ENCODE results near the gene CD74. TPM values are rescaled to one million over a fixed set of nuclear protein-coding genes. Genes with fewer than 3 reads are reported as not detected.

The CD74 gene
- total RNA-seq, 1 donor from 2014 or later = 3.1 TPM

GRCh38 chr5:150384701-150385100 lies 28.0 kb downstream of the CD74 start:
- no peak overlapping the region for H3K4me3 Mint-ChIP-seq (ENCODE audit: unreplicated experiment)
- TF ChIP-seq, protein P1, sequence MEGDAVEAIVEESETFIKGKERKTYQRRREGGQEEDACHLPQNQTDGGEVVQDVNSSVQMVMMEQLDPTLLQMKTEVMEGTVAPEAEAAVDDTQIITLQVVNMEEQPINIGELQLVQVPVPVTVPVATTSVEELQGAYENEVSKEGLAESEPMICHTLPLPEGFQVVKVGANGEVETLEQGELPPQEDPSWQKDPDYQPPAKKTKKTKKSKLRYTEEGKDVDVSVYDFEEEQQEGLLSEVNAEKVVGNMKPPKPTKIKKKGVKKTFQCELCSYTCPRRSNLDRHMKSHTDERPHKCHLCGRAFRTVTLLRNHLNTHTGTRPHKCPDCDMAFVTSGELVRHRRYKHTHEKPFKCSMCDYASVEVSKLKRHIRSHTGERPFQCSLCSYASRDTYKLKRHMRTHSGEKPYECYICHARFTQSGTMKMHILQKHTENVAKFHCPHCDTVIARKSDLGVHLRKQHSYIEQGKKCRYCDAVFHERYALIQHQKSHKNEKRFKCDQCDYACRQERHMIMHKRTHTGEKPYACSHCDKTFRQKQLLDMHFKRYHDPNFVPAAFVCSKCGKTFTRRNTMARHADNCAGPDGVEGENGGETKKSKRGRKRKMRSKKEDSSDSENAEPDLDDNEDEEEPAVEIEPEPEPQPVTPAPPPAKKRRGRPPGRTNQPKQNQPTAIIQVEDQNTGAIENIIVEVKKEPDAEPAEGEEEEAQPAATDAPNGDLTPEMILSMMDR (IDR thresholded peaks at IDR 0.05; ENCODE audit: partially characterized antibody, unreplicated experiment) = no peak
- no peaks in the 10 kb centered on the region for H3K36me3 Mint-ChIP-seq (ENCODE audit: unreplicated experiment)
- no peak for DNase-seq
- H3K27me3 Mint-ChIP-seq (ENCODE audit: unreplicated experiment) = no peaks in the 10 kb centered on the region
- H3K9me3 Mint-ChIP-seq (ENCODE audit: unreplicated experiment) = no peaks in the 10 kb centered on the region
- H3K4me1 Mint-ChIP-seq (ENCODE audit: low read depth, unreplicated experiment) = no peaks in the 10 kb centered on the region
- no peak overlapping the region for H3K27ac Mint-ChIP-seq (ENCODE audit: unreplicated experiment)

- H3K27ac Mint-ChIP-seq (ENCODE audit: unreplicated experiment) = no peak overlapping the region
- peaks cover 6% of the 10 kb centered on the region for H3K36me3 Mint-ChIP-seq (ENCODE audit: unreplicated experiment)
- peaks cover 1% of the 10 kb centered on the region for H3K9me3 Mint-ChIP-seq (ENCODE audit: unreplicated experiment)
Measured at GRCh38 chr5:150377964-150378694, 34.6 kb downstream of the CD74 start.

DNA sequence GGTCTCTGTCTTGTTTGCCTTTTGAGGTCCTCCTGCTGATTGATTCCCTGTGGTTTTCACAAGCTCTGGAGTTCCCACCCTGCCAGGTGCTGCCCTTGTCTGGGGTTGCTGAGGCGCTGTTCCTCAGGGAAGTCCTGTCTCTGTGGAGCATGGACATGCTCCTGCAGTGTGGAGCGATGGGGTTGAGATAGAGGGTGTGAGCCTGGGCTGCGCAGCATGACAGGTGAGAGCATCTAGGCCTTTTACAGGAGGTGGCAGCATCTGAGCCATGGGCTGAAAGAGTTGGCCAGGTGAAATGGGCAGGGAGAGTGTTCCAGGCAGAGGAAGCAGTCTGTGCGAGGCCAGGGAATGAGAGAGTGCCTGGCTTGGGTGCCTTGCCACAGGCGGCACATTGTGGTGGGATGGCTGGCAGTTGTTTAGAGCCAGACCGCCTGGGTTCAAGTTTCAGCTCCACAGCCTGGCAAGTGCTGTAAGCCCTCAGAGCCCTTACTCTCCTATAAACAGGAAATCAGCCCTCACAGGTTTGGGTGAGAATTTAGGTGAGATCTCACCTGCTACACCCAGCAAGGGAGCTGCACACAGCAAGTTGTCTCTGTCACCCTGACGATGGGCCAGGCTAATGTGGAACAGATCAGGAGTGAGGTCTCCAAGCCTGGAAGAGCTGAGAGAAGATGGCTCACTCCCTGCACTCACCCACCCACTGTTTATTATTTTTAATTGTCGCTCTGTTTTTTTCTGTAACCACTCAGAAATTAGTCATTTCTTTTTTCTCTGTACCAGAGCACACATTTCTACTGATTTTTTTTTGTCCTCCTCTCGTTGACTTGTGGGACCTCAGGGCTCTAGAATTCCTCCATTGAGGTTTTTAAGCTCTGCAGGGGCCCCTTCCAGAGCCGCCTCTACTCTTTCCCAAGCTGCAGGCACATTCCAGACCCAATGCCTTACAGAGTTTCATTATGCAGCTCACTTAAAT lies 35.6 kb downstream of the CD74 start:
- no peak overlapping the region for H3K4me3 Mint-ChIP-seq (ENCODE audit: unreplicated experiment)
- H3K4me1 Mint-ChIP-seq (ENCODE audit: low read depth, unreplicated experiment) = peaks cover 1% of the 10 kb centered on the region
- peaks cover 2% of the 10 kb centered on the region for H3K27me3 Mint-ChIP-seq (ENCODE audit: unreplicated experiment)
- H3K36me3 Mint-ChIP-seq (ENCODE audit: unreplicated experiment) = peaks cover 6% of the 10 kb centered on the region
- DNase-seq = no peak
- H3K27ac Mint-ChIP-seq (ENCODE audit: unreplicated experiment) = no peak overlapping the region
- H3K9me3 Mint-ChIP-seq (ENCODE audit: unreplicated experiment) = peaks cover 1% of the 10 kb centered on the region
- TF ChIP-seq, protein P1 (IDR thresholded peaks at IDR 0.05; ENCODE audit: partially characterized antibody, unreplicated experiment) = no peak

More at GRCh38 chr5:150377964-150378694, 34.6 kb downstream of the CD74 start:
- Mint-ChIP-seq H3K4me3 (ENCODE audit: unreplicated experiment) (no peak overlapping the region), H3K4me1 (ENCODE audit: low read depth, unreplicated experiment) (peaks cover 1% of the 10 kb centered on the region), H3K27me3 (ENCODE audit: unreplicated experiment) (peaks cover 2% of the 10 kb centered on the region)
- no peak for DNase-seq
- TF ChIP-seq, protein P1 (IDR thresholded peaks at IDR 0.05; ENCODE audit: partially characterized antibody, unreplicated experiment) = no peak

GRCh38 chr5:150374651-150375050 lies 38.1 kb downstream of the CD74 start:
- peaks cover 1% of the 10 kb centered on the region for H3K4me1 Mint-ChIP-seq (ENCODE audit: low read depth, unreplicated experiment)
- DNase-seq = no peak
- peaks cover 2% of the 10 kb centered on the region for H3K27me3 Mint-ChIP-seq (ENCODE audit: unreplicated experiment)
- TF ChIP-seq, protein P1 (IDR thresholded peaks at IDR 0.05; ENCODE audit: partially characterized antibody, unreplicated experiment) = no peak
- H3K4me3 Mint-ChIP-seq (ENCODE audit: unreplicated experiment) = no peak overlapping the region
- peaks cover 6% of the 10 kb centered on the region for H3K36me3 Mint-ChIP-seq (ENCODE audit: unreplicated experiment)
- H3K27ac Mint-ChIP-seq (ENCODE audit: unreplicated experiment) = no peak overlapping the region
- peaks cover 1% of the 10 kb centered on the region for H3K9me3 Mint-ChIP-seq (ENCODE audit: unreplicated experiment)

All from glutamatergic neuron (in vitro differentiated cells).